NT2/D1 (cell line): Measurements from ENCODE around the gene TNFSF13B.

Experiments
- DNase-seq: peaks from one replicate; pipeline ENCODE4 v3.0.0-alpha.2; 2011; ENCODE audit warnings: low read depth, low spot score
- H3K27me3 ChIP-seq: 2 replicates; pipeline ENCODE4 v1.6.0; 2011; ENCODE audit warnings: mild to moderate bottlenecking; ENCODE audit not compliant: insufficient read length, insufficient read depth
- H3K36me3 ChIP-seq: 2 replicates; pipeline ENCODE4 v1.6.1; 2011; ENCODE audit warnings: mild to moderate bottlenecking, low read length, mixed read lengths; ENCODE audit not compliant: insufficient read depth, insufficient read length
- H3K4me1 ChIP-seq: 2 replicates; pipeline ENCODE4 v1.5.1; 2011; ENCODE audit not compliant: insufficient read depth, insufficient read length
- H3K4me3 ChIP-seq: 2 replicates; pipeline ENCODE4 v1.5.1; 2011; ENCODE audit warnings: low read depth; ENCODE audit not compliant: insufficient read length
- H3K9ac ChIP-seq: 2 replicates; pipeline ENCODE4 v1.6.0; 2011; ENCODE audit warnings: low read depth; ENCODE audit not compliant: insufficient read length
- H3K9me3 ChIP-seq: 2 replicates; pipeline ENCODE4 v1.5.1; 2011; ENCODE audit warnings: mild to moderate bottlenecking, low read length; ENCODE audit not compliant: insufficient read depth
- SUZ12 ChIP-seq: IDR thresholded peaks from 2 replicates; pipeline ENCODE4 v1.6.1; 2011; ENCODE audit not compliant: insufficient read length, insufficient read depth; ENCODE audit errors: extremely low read depth
- YY1 ChIP-seq: IDR thresholded peaks from 2 replicates; pipeline ENCODE4 v1.6.1; 2011; ENCODE audit not compliant: insufficient read length, insufficient read depth
- ZNF274 ChIP-seq: IDR thresholded peaks from 2 replicates; pipeline ENCODE4 v1.6.1; 2011; ENCODE audit warnings: mild to moderate bottlenecking, low read depth, low read length

The TNFSF13B gene

GRCh38 chr13:108323031-108323430 lies 53.5 kb downstream of the TNFSF13B start:
- no peaks in the 10 kb centered on the region for H3K36me3 ChIP-seq
- TF ChIP-seq SUZ12: no peak
- TF ChIP-seq ZNF274: no peak
- TF ChIP-seq YY1: no peak
- H3K9ac ChIP-seq: no peak overlapping the region

GRCh38 chr13:108325863-108326262 lies 56.3 kb downstream of the TNFSF13B start:
- H3K4me3 ChIP-seq: no peak overlapping the region
- H3K4me1 ChIP-seq: peaks cover 2% of the 10 kb centered on the region
- TF ChIP-seq YY1 (no peak), SUZ12 (no peak), ZNF274 (no peak)
- no peaks in the 10 kb centered on the region for H3K36me3 ChIP-seq
- DNase-seq: no peak
- H3K9me3 ChIP-seq: no peaks in the 10 kb centered on the region
- H3K9ac ChIP-seq: no peak overlapping the region
- H3K27me3 ChIP-seq: no peaks in the 10 kb centered on the region

More at GRCh38 chr13:108323031-108323430, 53.5 kb downstream of the TNFSF13B start:
- no peak for DNase-seq
- Histone ChIP-seq H3K9me3 (no peaks in the 10 kb centered on the region), H3K4me1 (no peaks in the 10 kb centered on the region), H3K4me3 (no peak overlapping the region), H3K27me3 (no peaks in the 10 kb centered on the region)

GRCh38 chr13:108326309-108326708 lies 56.8 kb downstream of the TNFSF13B start:
- no peaks in the 10 kb centered on the region for H3K27me3 ChIP-seq
- no peak overlapping the region for H3K4me3 ChIP-seq
- TF ChIP-seq YY1 (no peak), ZNF274 (no peak), SUZ12 (no peak)
- no peak overlapping the region for H3K9ac ChIP-seq
- no peaks in the 10 kb centered on the region for H3K36me3 ChIP-seq
- no peaks in the 10 kb centered on the region for H3K9me3 ChIP-seq
- peaks cover 2% of the 10 kb centered on the region for H3K4me1 ChIP-seq
- DNase-seq: no peak

- no peaks in the 10 kb centered on the region for H3K27me3 ChIP-seq
- H3K4me1 ChIP-seq: peaks cover 2% of the 10 kb centered on the region
- no peak for DNase-seq
- H3K9me3 ChIP-seq: no peaks in the 10 kb centered on the region
- TF ChIP-seq ZNF274 (no peak), SUZ12 (no peak), YY1 (no peak)
- no peak overlapping the region for H3K4me3 ChIP-seq
- no peak overlapping the region for H3K9ac ChIP-seq
- H3K36me3 ChIP-seq: no peaks in the 10 kb centered on the region
These were observed 59.3 kb downstream of the TNFSF13B start for GRCh38 chr13:108328848-108329247.

GRCh38 chr13:108332791-108333190 lies 63.3 kb downstream of the TNFSF13B start:
- no peaks in the 10 kb centered on the region for H3K27me3 ChIP-seq

GRCh38 chr13:108342369-108343289 lies 73.1 kb downstream of the TNFSF13B start:
- H3K36me3 ChIP-seq: no peaks in the 10 kb centered on the region
- H3K4me1 ChIP-seq: no peaks in the 10 kb centered on the region
- no peak overlapping the region for H3K9ac ChIP-seq
- no peak overlapping the region for H3K4me3 ChIP-seq
- no peaks in the 10 kb centered on the region for H3K9me3 ChIP-seq
- peak; percentile 20 for DNase-seq
- TF ChIP-seq ZNF274: no peak
- no peak for TF ChIP-seq SUZ12
- TF ChIP-seq YY1: no peak
- H3K27me3 ChIP-seq: no peaks in the 10 kb centered on the region

More at GRCh38 chr13:108332791-108333190, 63.3 kb downstream of the TNFSF13B start:
- TF ChIP-seq ZNF274 (no peak), SUZ12 (no peak), YY1 (no peak)
- H3K4me1 ChIP-seq: peaks cover 2% of the 10 kb centered on the region
- H3K9ac ChIP-seq: no peak overlapping the region
- DNase-seq: no peak
- H3K4me3 ChIP-seq: no peak overlapping the region
- H3K36me3 ChIP-seq: no peaks in the 10 kb centered on the region
- no peaks in the 10 kb centered on the region for H3K9me3 ChIP-seq

- Histone ChIP-seq H3K9me3 (no peaks in the 10 kb centered on the region), H3K4me3 (no peak overlapping the region), H3K36me3 (no peaks in the 10 kb centered on the region), H3K9ac (no peak overlapping the region), H3K27me3 (no peaks in the 10 kb centered on the region), H3K4me1 (no peaks in the 10 kb centered on the region)
- DNase-seq: no peak
- no peak for TF ChIP-seq ZNF274
These were observed 75.5 kb downstream of the TNFSF13B start for GRCh38 chr13:108345016-108345415.

GRCh38 chr13:108346376-108346775 lies 76.9 kb downstream of the TNFSF13B start:
- no peak overlapping the region for H3K9ac ChIP-seq
- H3K4me3 ChIP-seq: no peak overlapping the region
- TF ChIP-seq ZNF274 (no peak), YY1 (no peak)
- no peaks in the 10 kb centered on the region for H3K36me3 ChIP-seq
- no peaks in the 10 kb centered on the region for H3K27me3 ChIP-seq
- H3K4me1 ChIP-seq: no peaks in the 10 kb centered on the region
- H3K9me3 ChIP-seq: no peaks in the 10 kb centered on the region
- no peak for DNase-seq
